ENCODE measurements around the gene FAM236B. TPM values are rescaled to one million over a fixed set of nuclear protein-coding genes. Genes with fewer than 3 reads are reported as not detected.

Gene FAM236B
- total RNA-seq (2022; extraction: Qiagen RNA extraction), result not detected in 5 replicates

DNA sequence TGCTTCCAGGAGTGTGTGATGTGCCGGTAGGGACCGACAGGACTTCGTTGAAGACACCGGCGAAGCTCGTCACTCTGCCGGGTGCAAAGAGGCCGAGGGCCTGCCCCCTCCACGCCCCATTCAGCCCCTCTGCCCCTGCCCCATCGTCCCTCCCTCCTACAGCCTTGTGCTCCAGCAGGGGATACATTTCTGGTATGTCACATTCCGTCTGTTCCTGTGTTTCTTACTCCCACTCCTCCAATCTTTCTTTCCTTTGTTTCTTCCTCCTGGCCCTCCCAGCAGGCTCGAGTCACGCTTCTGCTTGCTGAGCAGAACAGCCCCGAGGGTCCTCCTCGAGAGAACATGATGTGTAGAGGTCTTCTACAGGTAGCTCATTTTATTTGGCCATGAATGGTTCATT is at the start of gene FAM236B:
TSS of gene FAM236B (minus strand) at position 101 of the 400 bp plus-strand sequence. CDS start at position 1, 100 bp downstream.

DNA sequence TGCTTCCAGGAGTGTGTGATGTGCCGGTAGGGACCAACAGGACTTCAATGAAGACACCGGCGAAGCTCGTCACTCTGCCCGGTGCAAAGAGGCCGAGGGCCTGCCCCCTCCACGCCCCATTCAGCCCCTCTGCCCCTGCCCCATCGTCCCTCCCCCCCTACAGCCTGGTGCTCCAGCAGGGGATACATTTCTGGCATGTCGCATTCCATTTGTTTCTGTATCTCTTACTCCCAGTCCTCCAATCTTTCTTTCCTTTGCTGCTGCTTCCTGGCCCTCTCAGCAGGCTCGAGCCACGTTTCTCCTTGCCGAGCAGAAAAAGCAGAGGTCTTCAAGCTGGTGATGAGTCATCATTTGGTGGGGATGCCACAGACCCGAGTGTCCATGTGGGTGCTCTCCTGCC is 25.6 kb upstream of the FAM236B start, which contains the start of gene FAM236D:
TSS of gene FAM236D (minus strand) at position 101 of the 400 bp plus-strand sequence. CDS start at position 1, 100 bp downstream.

DNA sequence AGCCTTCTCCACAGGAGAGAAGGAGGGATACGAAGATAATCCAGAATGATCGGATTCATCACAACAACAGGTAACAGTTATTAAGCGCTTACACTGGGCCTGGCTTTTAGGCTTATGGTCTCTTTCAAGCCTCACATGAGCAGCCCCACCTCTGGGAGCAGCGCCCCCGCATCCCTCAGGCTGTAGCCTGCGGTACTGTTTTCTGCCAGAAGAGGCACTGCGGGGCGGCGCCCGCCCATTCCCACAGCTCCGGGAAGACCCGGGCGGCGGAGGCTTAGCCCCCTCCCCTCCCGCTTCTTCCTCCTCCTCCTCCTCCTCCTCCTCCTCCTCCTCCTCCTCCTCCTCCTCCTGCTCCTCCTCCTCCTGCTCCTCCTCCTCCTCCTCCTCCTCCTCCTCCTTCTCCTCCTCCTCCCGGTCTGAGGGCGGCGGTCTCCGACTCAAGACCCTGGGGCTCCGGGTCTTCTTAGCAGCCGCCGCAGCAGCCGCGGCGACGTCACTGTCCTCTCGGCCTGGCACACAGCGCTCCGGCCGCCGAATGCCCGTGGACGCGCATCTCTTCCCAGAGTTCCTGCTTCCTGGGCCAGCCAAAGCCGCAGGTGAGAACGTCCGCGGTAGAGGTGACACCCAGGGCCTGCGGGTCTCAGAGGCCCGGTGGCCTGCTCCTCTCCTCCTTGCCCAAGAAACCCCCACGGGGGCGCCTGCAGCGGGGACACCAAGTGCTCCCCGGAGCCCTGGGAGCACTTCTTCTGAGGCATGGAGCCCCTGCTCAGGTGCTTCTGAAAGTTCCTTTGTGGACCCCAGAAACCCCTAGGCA is 5.6 kb downstream of the FAM236B start, which contains the start of gene DMRTC1B:
TSS of gene DMRTC1B (plus strand) at position 238 of the 814 bp plus-strand sequence. CDS start 68,246 bp downstream, outside the sequence.

Other genes starting within 250 kb of the FAM236B start
- 26.2 to 30.1 TPM (median 27.9 TPM) in 5 replicates for gene HDAC8, start 209.8 kb downstream of the FAM236B start, total RNA-seq (2022; extraction: Qiagen RNA extraction)
- 25.5 to 33.2 TPM (median 29.5 TPM) in 5 replicates for gene PHKA1, start 68.4 kb downstream of the FAM236B start, total RNA-seq (2022; extraction: Qiagen RNA extraction)
- gene DMRTC1B, start 5.8 kb downstream of the FAM236B start, total RNA-seq (2022; extraction: Qiagen RNA extraction), result not detected in 5 replicates
- gene FAM236D, start 25.6 kb upstream of the FAM236B start, total RNA-seq (2022; extraction: Qiagen RNA extraction), result not detected in 5 replicates
- gene FAM236C, start 130.0 kb upstream of the FAM236B start, total RNA-seq (2022; extraction: Qiagen RNA extraction), result not detected in 5 replicates
- gene FAM236A, start 155.5 kb upstream of the FAM236B start, total RNA-seq (2022; extraction: Qiagen RNA extraction), result not detected in 5 replicates
- 0.17 TPM in 1 of 5 replicates, not detected in the others for gene DMRTC1, start 161.2 kb upstream of the FAM236B start, total RNA-seq (2022; extraction: Qiagen RNA extraction)
- not detected in 5 replicates for gene PABPC1L2B, start 220.3 kb upstream of the FAM236B start, total RNA-seq (2022; extraction: Qiagen RNA extraction)